Muscle of back (tissue), 13 donors: ENCODE results near the gene NHLRC4. TPM values are rescaled to one million over a fixed set of nuclear protein-coding genes. Genes with fewer than 3 reads are reported as not detected.

ENCODE experiments used
- DNase-seq, 3 donors: peaks; one replicate each; pipeline versions ENCODE4 v3.0.0 to v3.0.0-alpha.2; 2013
- long read RNA-seq, 9 donors: transcript quantifications; one replicate each; lab custom pipeline, GENCODE V29; 2026
- polyA plus RNA-seq, 10 donors: library from polyadenylated mRNA; unstranded; fragments of 120-200 nt; gene quantifications; one replicate each; pipeline ENCODE4 v1.2.1, GENCODE V29; 2013; ENCODE audit not compliant: insufficient read length in 10 of 10

Gene NHLRC4
- polyA plus RNA-seq = 1 to 10 TPM in 5 of 10 donors, under 1 TPM in 5; 0.77 to 1.5 (median 0.98) TPM
- long read RNA-seq, donor 1 = 0 reads
- long read RNA-seq, donor 2 = 0 reads
- long read RNA-seq, donor 3 = 0 reads
- long read RNA-seq, donor 4 = 0 reads
- long read RNA-seq, donor 5, partial matches to known transcripts = 0 of 1 reads
- long read RNA-seq, donor 5, other reads (novel, unspliced or antisense) = 0 of 1 reads
- long read RNA-seq, donor 6, partial matches to known transcripts = 0 of 1 reads
- long read RNA-seq, donor 6, other reads (novel, unspliced or antisense) = 0 of 1 reads
- long read RNA-seq, donor 7, partial matches to known transcripts = 0 of 1 reads
- long read RNA-seq, donor 7, other reads (novel, unspliced or antisense) = 0 of 1 reads
- long read RNA-seq, donor 8 = 0 reads
- long read RNA-seq, donor 9 = 0 reads

GRCh38 chr16:566475-567372 is at the start of gene NHLRC4:
Gene NHLRC4 (plus strand): TSS chr16:567005. CDS start chr16:568048, 1,043 bp downstream.
- peak; percentile 54 to 91 (median 75) for DNase-seq

- DNase-seq = no peak
Observed at GRCh38 chr16:518858-519257, 47.9 kb upstream of the NHLRC4 start.

GRCh38 chr16:519425-519824 is 47.4 kb upstream of the NHLRC4 start:
- no peak for DNase-seq

GRCh38 chr16:519841-520687 is 46.7 kb upstream of the NHLRC4 start:
- no peak for DNase-seq

- no peak for DNase-seq
Observed at GRCh38 chr16:520847-521246, 46.0 kb upstream of the NHLRC4 start.

GRCh38 chr16:521381-522210 is 45.2 kb upstream of the NHLRC4 start:
- DNase-seq = no peak

GRCh38 chr16:522320-523096 is 44.3 kb upstream of the NHLRC4 start:
- no peak for DNase-seq

- DNase-seq = no peak
Observed at GRCh38 chr16:523097-523741, 43.6 kb upstream of the NHLRC4 start.

- no peak for DNase-seq
Observed at GRCh38 chr16:524274-525040, 42.3 kb upstream of the NHLRC4 start.

GRCh38 chr16:525123-525519 is 41.7 kb upstream of the NHLRC4 start:
- no peak for DNase-seq

GRCh38 chr16:525520-526180 is 41.2 kb upstream of the NHLRC4 start:
- DNase-seq = peak in 2 of 3 donors; percentile 28 to 56

GRCh38 chr16:526181-527014 is 40.4 kb upstream of the NHLRC4 start:
- no peak for DNase-seq

- DNase-seq = peak; percentile 87 to 97 (median 94)
Observed at GRCh38 chr16:527015-527903, 39.5 kb upstream of the NHLRC4 start, which contains the start of gene CAPN15. Gene CAPN15 (plus strand): TSS chr16:527712. CDS start chr16:546839, 19,127 bp downstream.

- DNase-seq = peak in 2 of 3 donors; percentile 29 to 62
Observed at GRCh38 chr16:528111-529011, 38.4 kb upstream of the NHLRC4 start.
